ENCODE results near the gene NRXN3. TPM values are rescaled to one million over a fixed set of nuclear protein-coding genes. Genes with fewer than 3 reads are reported as not detected.

Gene NRXN3
- total and polyA plus RNA-seq, 2 experiments from 2014 or later: 1.0 to 1.8 TPM

- H3K4me3 ChIP-seq: no peak overlapping the region
- no peaks in the 10 kb centered on the region for H3K9me2 ChIP-seq (ENCODE audit: insufficient read depth)
- H3K36me3 ChIP-seq (ENCODE audit: insufficient read depth): no peaks in the 10 kb centered on the region; the same call in 1 of the 2 replicates
- Mint-ChIP-seq H3K27me3 (ENCODE audit: insufficient read depth, low read depth, poor library complexity) (no peaks in the 10 kb centered on the region), H3K36me3 (ENCODE audit: low read depth) (no peaks in the 10 kb centered on the region), H3K27ac (no peak overlapping the region), H3K4me1 (no peaks in the 10 kb centered on the region; the same call in 2 of the 3 replicates), H3K4me3 (no peak overlapping the region), H3K9me3 (no peaks in the 10 kb centered on the region)
- H3K79me2 ChIP-seq (replicated peaks; ENCODE audit: insufficient read depth): no peaks in the 10 kb centered on the region
- H4K20me1 ChIP-seq (replicated peaks; ENCODE audit: insufficient read depth): no peaks in the 10 kb centered on the region
- H2AFZ ChIP-seq: no peak overlapping the region
- DNase-seq (ENCODE audit: low spot score) (no peak), ATAC-seq (no peak)
- no peaks in the 10 kb centered on the region for H3K27me3 ChIP-seq (ENCODE audit: insufficient read depth)
- no peak overlapping the region for H3K4me2 ChIP-seq
- H3F3A ChIP-seq (replicated peaks; ENCODE audit: low read depth): no peaks in the 10 kb centered on the region
- H3K4me1 ChIP-seq (ENCODE audit: insufficient read depth): no peaks in the 10 kb centered on the region
- no peak overlapping the region for H3K27ac ChIP-seq (ENCODE audit: low read depth)
- TF ChIP-seq ZNF114 (CRISPR knock-in tag; IDR thresholded peaks at IDR 0.05) (no peak), EZH2 (IDR thresholded peaks at IDR 0.05; ENCODE audit: low read depth, unreplicated experiment) (no peak), ETS1 (IDR thresholded peaks at IDR 0.05) (no peak), CREB1 (CRISPR knock-in tag; IDR thresholded peaks at IDR 0.05; ENCODE audit: low read depth) (no peak), EZH2phosphoT487 (IDR thresholded peaks at IDR 0.05; ENCODE audit: unreplicated experiment) (no peak), STAT1 (IDR thresholded peaks at IDR 0.05; ENCODE audit: unreplicated experiment) (no peak), JUNB (IDR thresholded peaks at IDR 0.05; ENCODE audit: unreplicated experiment) (no peak), CTCF (conservative IDR thresholded peaks at IDR 0.05; ENCODE audit: low read depth in 2 of 2) (no peak), REST (IDR thresholded peaks at IDR 0.05; ENCODE audit: unreplicated experiment) (no peak), ZNF462 (CRISPR knock-in tag; IDR thresholded peaks at IDR 0.05) (no peak), ZNF331 (CRISPR knock-in tag; IDR thresholded peaks at IDR 0.05; ENCODE audit: low read depth) (no peak), POLR2AphosphoS5 (IDR thresholded peaks at IDR 0.05; ENCODE audit: low read depth) (no peak), NANOG (IDR thresholded peaks at IDR 0.05; ENCODE audit: borderline replicate concordance) (no peak)
Measured at GRCh38 chr14:79162833-79163232, 992.7 kb downstream of the NRXN3 start.

All from GM23338 (cell line).